GM21526 (cell line): Measurements from ENCODE around the gene PRXL2A.
"Not testable (repeated sequence)": the region's sequence is repeated elsewhere in the genome, so short reads cannot be mapped to it uniquely, and the experiment has no call there.

ENCODE experiments used
- ATAC-seq: cut with Tn5 transposase; IDR thresholded peaks from one replicate; pipeline ENCODE4 v1.9.1; 2021; ENCODE audit warnings: moderate library complexity; ENCODE audit not compliant: unreplicated experiment, low FRiP score

Gene PRXL2A

GRCh38 chr10:80410578-80411145 is 2.3 kb downstream of the PRXL2A start:
- no peak for ATAC-seq

GRCh38 chr10:80411267-80411668 is 2.9 kb downstream of the PRXL2A start:
- no peak for ATAC-seq

GRCh38 chr10:80411681-80412220 is 3.4 kb downstream of the PRXL2A start:
- no peak for ATAC-seq

GRCh38 chr10:80412486-80412885 is 4.1 kb downstream of the PRXL2A start:
- ATAC-seq: no peak

- ATAC-seq: no peak
These were observed 5.1 kb downstream of the PRXL2A start for GRCh38 chr10:80413271-80413996.

- ATAC-seq: no peak
These were observed 6.0 kb downstream of the PRXL2A start for GRCh38 chr10:80414142-80414895.

GRCh38 chr10:80415734-80416478 is 7.6 kb downstream of the PRXL2A start:
- ATAC-seq: no peak

- no peak for ATAC-seq
These were observed 8.2 kb downstream of the PRXL2A start for GRCh38 chr10:80416479-80417098.

GRCh38 chr10:80417256-80417655 is 8.9 kb downstream of the PRXL2A start:
- ATAC-seq: not testable (repeated sequence)

- ATAC-seq: peak; percentile 26
These were observed 12.8 kb downstream of the PRXL2A start for GRCh38 chr10:80421050-80421706.

- ATAC-seq: peak; percentile 93
These were observed 13.6 kb downstream of the PRXL2A start for GRCh38 chr10:80421707-80422536.

- no peak for ATAC-seq
These were observed 17.6 kb downstream of the PRXL2A start for GRCh38 chr10:80425901-80426300.

- no peak for ATAC-seq
These were observed 19.2 kb downstream of the PRXL2A start for GRCh38 chr10:80427541-80427940.

GRCh38 chr10:80429521-80429973 is 21.2 kb downstream of the PRXL2A start:
- no peak for ATAC-seq

GRCh38 chr10:80433134-80433533 is 24.8 kb downstream of the PRXL2A start:
- ATAC-seq: no peak

GRCh38 chr10:80436446-80437098 is 28.2 kb downstream of the PRXL2A start:
- ATAC-seq: no peak

GRCh38 chr10:80437227-80437626 is 28.9 kb downstream of the PRXL2A start:
- no peak for ATAC-seq

GRCh38 chr10:80441831-80442230 is 33.5 kb downstream of the PRXL2A start:
- ATAC-seq: no peak
